ENCODE data around the gene ZNF280A.
"Not testable (repeated sequence)": the region's sequence is repeated elsewhere in the genome, so short reads cannot be mapped to it uniquely, and the experiment has no call there.

Gene ZNF280A

DNA sequence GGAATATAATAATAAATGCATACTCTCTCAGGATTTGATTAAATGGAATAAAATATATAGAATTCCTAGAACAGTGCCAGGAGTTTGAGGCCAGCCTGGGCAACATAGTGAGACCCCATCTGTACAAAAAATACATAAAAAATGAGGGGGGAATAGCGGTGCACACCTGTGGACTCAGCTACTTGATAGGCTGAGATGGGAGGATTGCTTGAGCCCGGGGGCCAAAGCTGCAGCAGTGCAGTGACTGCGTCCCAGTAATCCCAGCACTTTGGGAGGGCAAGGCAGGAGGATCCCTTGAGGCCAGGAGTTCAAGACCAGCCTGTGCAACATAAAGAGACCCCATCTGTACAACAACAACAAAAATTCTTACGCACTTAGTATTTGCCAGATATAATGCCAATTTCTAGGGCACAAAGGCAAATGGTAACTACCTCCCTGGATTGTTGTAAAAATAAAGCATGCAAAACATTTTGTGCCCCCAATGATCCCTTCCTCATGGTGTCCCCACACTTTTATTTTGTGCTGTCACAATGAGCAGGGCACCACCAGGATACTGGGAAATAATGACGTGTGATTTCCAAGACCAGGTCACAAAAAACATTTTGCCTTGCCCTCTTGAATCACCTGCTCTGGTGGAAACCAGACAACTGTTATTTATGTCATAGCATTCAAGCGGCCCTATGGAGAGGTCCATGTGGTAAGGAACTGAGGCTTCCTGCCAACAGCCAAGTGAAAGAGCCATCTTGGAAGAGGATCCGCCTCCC lies 18.3 kb upstream of the ZNF280A start:
- DNase-seq (ENCODE audit: low spot score), result no peak

- DNase-seq (ENCODE audit: low spot score), result no peak
Measured at GRCh38 chr22:22536916-22537315, 16.8 kb upstream of the ZNF280A start.

GRCh38 chr22:22536515-22536914 lies 16.4 kb upstream of the ZNF280A start:
- DNase-seq (ENCODE audit: low spot score), result no peak

DNA sequence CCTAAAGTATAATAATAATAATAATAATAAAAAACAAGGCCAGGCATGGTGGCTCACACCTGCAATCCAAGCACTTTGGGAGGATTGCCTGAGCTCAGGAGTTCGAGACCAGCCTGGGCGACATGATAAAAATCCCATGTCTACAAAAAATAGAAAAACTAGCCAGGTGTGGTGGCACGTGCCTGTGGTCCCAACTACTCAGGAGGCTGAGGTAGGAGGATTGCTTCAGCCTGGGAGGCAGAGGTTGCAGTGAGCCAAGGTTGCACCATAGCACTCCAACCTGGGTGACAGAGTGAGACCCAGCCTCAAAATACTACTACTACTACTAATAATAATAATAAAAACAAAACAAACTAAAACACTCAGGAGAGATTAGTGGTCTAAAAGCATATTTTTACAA lies 15.6 kb upstream of the ZNF280A start:
- DNase-seq (ENCODE audit: low spot score), result no peak

- no peak for DNase-seq (ENCODE audit: low spot score)
Measured at GRCh38 chr22:22534604-22535415, 14.7 kb upstream of the ZNF280A start.

DNA sequence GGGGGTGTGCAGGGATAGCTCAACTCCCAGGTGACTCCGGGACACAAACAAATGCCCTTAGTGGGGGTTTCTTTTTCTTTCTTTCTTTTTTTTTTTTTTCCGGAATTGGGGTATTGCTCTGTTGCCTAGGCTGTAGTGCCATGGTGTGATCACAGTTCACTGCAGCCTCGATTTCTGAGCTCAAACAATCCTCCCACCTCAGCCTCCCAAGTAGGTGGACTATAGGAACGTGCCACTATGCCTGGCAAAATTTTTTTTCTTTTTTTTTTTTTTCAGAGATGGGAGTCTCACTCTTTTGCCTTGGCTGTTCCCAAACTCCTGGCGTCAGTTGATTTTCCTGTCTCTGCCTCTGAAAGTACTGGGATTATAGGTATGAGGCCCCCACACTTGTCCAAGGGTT lies 13.8 kb upstream of the ZNF280A start:
- DNase-seq (ENCODE audit: low spot score), result no peak

- DNase-seq (ENCODE audit: low spot score), result no peak
Measured at GRCh38 chr22:22533417-22533816, 13.3 kb upstream of the ZNF280A start.

GRCh38 chr22:22532547-22533071 lies 12.5 kb upstream of the ZNF280A start:
- not testable (repeated sequence) for DNase-seq (ENCODE audit: low spot score)

DNA sequence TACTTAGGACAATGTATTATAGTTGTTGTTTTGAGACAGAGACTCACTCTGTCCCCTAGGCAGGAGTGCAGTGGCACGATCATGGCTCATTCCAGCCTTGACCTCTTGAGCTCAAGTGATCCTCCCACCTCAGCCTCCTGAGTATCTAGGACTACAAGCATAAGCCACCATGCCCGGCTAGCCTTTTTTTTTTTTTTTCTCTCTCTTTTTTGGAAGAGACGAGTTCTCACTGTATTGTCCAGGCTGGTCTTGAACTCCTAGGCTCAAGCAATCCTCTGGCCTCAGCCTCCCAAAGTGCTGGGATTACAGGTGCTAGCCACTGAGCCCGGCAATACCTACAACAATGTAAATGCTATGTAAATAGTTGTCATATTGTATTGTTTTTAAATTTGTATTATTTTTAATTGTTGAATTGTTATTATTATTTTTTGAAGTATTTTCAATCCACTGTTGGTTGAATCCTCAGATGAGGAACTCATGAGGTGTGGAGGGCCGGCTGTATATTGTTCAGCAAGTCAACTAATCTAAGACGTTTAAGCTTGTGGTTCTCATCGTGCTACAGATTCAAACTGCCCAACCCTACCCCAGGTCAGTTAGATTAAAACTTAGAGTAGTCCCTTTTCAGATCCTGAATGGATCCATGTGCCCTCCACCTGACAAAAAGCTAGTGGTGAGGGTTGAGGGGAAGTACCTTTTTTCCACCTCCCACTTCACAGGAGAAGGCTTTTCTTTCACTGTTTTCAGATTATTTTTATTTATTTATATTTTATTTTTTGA lies 11.9 kb upstream of the ZNF280A start:
- no peak for DNase-seq (ENCODE audit: low spot score)

DNA sequence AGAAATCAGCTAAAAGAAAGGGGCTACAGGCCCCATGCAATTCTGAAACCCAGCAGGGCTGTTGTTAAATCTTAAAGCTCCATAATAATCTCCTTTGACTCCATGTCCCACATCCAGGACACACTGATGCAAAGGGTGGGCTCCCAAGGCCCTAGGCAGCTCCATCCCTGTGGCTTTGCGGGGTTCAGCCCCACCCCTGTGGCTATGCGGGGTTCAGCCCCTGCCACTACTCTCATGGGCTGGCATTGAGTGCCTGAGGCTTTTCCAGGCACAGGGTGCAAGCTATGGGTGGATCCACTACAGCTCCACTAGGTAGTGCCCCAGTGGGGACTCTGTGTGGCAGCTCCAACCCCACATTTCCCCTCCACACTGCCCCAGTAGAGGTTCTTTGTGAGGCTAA lies 8.7 kb upstream of the ZNF280A start:
- DNase-seq (ENCODE audit: low spot score), result no peak

DNA sequence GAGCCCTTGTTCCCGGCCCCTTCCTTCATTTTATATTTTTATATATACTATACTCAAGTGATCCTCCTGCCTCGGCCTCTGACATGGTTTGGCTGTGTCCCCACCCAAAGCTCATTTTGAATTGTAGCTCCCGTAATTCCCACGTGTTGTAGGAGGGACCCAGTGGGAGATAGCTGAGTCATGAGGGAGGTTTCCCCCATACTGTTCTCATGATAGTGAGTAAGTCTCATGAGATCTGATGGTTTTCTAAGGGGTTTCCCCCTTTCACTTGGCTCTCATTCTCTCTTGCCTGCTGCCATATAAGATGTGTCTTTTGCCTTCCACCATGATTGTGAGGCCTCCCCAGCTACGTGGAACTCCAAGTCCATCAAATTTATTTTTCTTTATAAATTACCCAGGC lies 7.2 kb upstream of the ZNF280A start:
- no peak for DNase-seq (ENCODE audit: low spot score)

DNA sequence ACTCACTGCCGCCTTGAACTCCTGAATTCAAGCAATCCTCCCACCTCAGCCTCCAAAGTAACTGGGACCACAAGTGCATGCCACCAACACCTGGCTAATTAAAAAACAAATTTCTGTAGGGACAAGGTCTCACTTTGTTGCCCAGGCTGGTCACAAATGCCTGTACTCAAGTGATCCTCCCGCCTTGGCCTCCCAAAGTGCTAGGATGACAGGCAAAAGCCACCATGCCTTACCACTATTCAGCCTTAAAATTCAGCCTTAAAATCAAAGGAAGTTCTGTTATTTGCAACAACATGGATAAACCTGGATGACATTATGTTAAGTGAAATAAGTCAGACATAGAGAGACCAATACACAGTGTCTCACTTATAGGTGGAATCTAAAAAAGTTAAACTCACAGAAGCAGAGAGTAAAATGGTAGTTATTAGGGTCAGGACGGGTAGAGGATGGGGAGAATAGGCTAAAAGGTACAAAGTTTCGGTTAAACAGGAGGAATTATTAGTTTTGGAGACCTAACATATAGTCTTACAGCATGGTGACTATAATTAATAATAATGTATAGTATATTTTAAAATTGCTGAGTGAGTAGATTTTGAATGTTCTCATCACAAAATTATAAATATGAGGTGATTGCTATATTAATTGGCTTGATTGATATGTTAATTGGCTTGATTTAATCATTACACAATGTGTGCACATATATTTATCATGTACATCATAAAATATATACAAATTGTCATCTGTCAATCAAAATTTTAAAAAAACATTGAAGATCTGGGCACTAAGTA lies 6.2 kb upstream of the ZNF280A start:
- no peak for DNase-seq (ENCODE audit: low spot score)

DNA sequence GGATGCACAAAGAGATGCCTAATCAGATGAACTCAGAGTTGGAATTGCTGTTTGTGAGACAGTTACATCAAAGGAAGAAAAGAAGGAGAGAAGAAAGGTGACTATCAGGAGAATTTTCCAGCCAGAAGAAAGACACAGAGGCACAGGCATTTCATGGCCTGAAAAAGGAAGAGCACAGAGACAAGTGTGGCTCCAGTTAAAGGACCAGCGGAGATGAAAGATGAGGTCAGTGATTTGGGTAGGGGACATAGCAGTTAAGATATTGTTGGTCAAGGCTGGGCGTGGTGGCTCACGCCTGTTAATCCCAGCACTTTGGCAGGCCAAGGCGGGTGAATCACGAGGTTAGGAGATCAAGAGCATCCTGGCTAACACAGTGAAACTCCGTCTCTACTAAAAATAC lies 3.4 kb upstream of the ZNF280A start:
- no peak for DNase-seq (ENCODE audit: low spot score)

- no peak for DNase-seq (ENCODE audit: low spot score)
Measured at GRCh38 chr22:22521631-22522030, 1.6 kb upstream of the ZNF280A start.

GRCh38 chr22:22520667-22521602 lies 865 bp upstream of the ZNF280A start:
- DNase-seq (ENCODE audit: low spot score), result no peak

DNA sequence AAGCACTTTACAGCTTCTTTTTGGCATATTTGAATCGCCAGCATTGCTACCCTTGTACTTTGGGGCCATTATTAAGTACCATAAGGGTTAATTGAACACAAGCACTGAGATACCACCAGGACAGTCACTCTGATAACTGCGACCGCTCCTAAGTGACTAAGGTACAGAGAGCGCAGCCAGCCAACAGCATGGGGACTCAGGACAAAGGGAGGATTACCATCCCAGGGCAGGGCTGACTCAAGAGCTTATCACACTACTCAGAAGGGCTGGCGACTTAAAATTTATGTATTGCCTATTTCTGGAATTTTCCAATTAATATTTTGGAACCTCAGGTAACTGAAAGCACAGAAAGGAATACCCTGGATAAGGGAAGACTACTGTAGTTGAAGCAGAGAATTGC lies 479 bp downstream of the ZNF280A start:
- no peak for DNase-seq (ENCODE audit: low spot score)

- no peak for DNase-seq (ENCODE audit: low spot score)
Measured at GRCh38 chr22:22516992-22517391, 3.1 kb downstream of the ZNF280A start.

DNA sequence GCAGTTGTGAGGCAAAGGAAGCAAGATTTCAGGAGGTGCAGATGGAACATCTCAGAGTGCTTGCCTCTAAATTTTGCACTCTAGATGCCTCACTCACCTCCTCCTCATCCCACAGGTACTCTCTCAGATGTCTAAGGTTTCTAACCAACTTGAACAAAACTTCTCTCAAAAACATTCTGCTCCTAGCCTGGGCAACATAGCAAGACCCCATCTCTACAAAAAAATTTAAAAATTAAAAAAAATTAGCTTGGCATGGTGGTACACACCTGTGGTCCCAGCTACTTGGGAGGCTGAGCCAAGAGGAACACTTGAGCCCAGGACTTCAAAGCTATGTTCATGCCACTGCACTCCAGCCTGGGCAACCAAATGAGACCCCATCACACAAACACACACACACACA lies 4.2 kb downstream of the ZNF280A start:
- no peak for DNase-seq (ENCODE audit: low spot score)

- not testable (repeated sequence) for DNase-seq (ENCODE audit: low spot score)
Measured at GRCh38 chr22:22514431-22514830, 5.6 kb downstream of the ZNF280A start.

DNA sequence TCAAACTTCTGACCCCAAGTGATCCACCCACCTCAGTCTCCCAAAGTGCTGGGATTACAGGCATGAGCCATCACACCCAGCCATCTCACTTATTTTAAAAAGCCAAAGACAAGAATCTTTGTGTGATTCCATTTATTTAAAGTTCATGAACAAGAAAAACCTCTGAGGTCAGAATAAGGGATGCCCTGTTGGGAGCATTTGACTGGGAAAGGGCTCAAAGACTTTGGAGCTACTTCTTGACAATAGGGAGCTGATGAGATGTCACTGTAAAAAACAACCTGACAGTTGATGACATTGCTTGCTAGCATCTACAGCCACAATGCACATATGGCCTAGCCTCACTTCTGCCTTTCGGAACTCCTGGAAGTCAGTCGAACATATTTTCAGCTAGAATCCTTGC lies 6.5 kb downstream of the ZNF280A start:
- DNase-seq (ENCODE audit: low spot score), result no peak

GRCh38 chr22:22512951-22513350 lies 7.1 kb downstream of the ZNF280A start:
- DNase-seq (ENCODE audit: low spot score), result no peak

All from AG08395 (cell line).